ENCODE data around the gene NR4A1.

Gene NR4A1

GRCh38 chr12:52018433-52019112, 32.7 kb upstream of the NR4A1 start:
- peak in 1 of 2 experiments; percentile 61 for DNase-seq

GRCh38 chr12:52019113-52019770, 32.0 kb upstream of the NR4A1 start:
- no peak for DNase-seq

GRCh38 chr12:52020539-52021336, 30.5 kb upstream of the NR4A1 start:
- peak; percentile 55 to 83 for DNase-seq

GRCh38 chr12:52022841-52023181, 28.4 kb upstream of the NR4A1 start:
- DNase-seq: no peak

- DNase-seq: peak; percentile 43 to 73
Measured at GRCh38 chr12:52023182-52023975, 27.9 kb upstream of the NR4A1 start.

- peak in 1 of 2 experiments; percentile 58 for DNase-seq
Measured at GRCh38 chr12:52023976-52024688, 27.1 kb upstream of the NR4A1 start.

- no peak for DNase-seq
Measured at GRCh38 chr12:52024845-52025230, 26.4 kb upstream of the NR4A1 start.

GRCh38 chr12:52026263-52026662, 25.0 kb upstream of the NR4A1 start:
- no peak for DNase-seq

GRCh38 chr12:52027085-52027843, 24.0 kb upstream of the NR4A1 start:
- DNase-seq: no peak

- DNase-seq: peak; percentile 70 to 91
Measured at GRCh38 chr12:52029685-52030084, 21.6 kb upstream of the NR4A1 start.

GRCh38 chr12:52032446-52032803, 18.8 kb upstream of the NR4A1 start:
- peak in 1 of 2 experiments; percentile 13 for DNase-seq

- DNase-seq: peak; percentile 86 to 91
Measured at GRCh38 chr12:52032804-52033445, 18.3 kb upstream of the NR4A1 start.

- peak in 1 of 2 experiments; percentile 41 for DNase-seq
Measured at GRCh38 chr12:52033446-52034140, 17.6 kb upstream of the NR4A1 start.

GRCh38 chr12:52035190-52035589, 16.1 kb upstream of the NR4A1 start:
- DNase-seq: no peak

- DNase-seq: no peak
Measured at GRCh38 chr12:52035926-52036325, 15.3 kb upstream of the NR4A1 start.

- peak in 1 of 2 experiments; percentile 51 for DNase-seq
Measured at GRCh38 chr12:52036587-52037171, 14.6 kb upstream of the NR4A1 start.

GRCh38 chr12:52037248-52037861, 13.9 kb upstream of the NR4A1 start:
- peak in 1 of 2 experiments; percentile 24 for DNase-seq

GRCh38 chr12:52038447-52038846, 12.8 kb upstream of the NR4A1 start:
- DNase-seq: no peak

GRCh38 chr12:52041035-52041434, 10.2 kb upstream of the NR4A1 start:
- no peak for DNase-seq

Data from NCI-H524 (cell line).